Endothelial cell of umbilical vein (primary cell): ENCODE measurements around the gene SMOC2. TPM values are rescaled to one million over a fixed set of nuclear protein-coding genes. Genes with fewer than 3 reads are reported as not detected.

Source experiments
- BruUV-seq: library from RNA; stranded (reverse); fragments of 400-500 nt; replicated peaks from 2 replicates; lab custom pipeline; 2021; lab: Mats Ljungman, UMichigan
- CTCF ChIA-PET: fragments of 300-600, 350-600 bp; sonication (Branson Sonifier 250); formaldehyde crosslinking; loops from one replicate; lab custom pipeline; 2021; ENCODE audit warnings: antibody characterized with exemption, inconsistent platforms; lab: Charles Lee
- POLR2A ChIA-PET: fragments of 300-600, 350-600 bp; sonication (Branson Sonifier 250); formaldehyde crosslinking; loops from one replicate; lab custom pipeline; 2021; ENCODE audit warnings: antibody characterized with exemption, inconsistent platforms; lab: Charles Lee
- DNase-seq: peaks from one replicate; pipeline ENCODE4 v3.0.0-alpha.2; 2011; ENCODE audit warnings: low read depth, low spot score
- FAIRE-seq: peaks from 2 replicates; lab custom pipeline; 2011; peaks lifted over from hg19 to GRCh38; lab: Jason Lieb, UNC
- H2AFZ ChIP-seq: 2 replicates; pipeline ENCODE4 v1.6.0; 2012; ENCODE audit warnings: low read depth, low read length, control low read depth, inconsistent platforms
- H3K27ac ChIP-seq: 2 replicates; pipeline ENCODE4 v1.5.1; 2011; ENCODE audit warnings: low read depth, mild to moderate bottlenecking, control low read depth, low read length, moderate library complexity; ENCODE audit not compliant: insufficient read depth
- H3K27me3 ChIP-seq, 2 experiments: 2 replicates each; pipeline versions ENCODE4 v1.6.0 to v1.6.1; 2011; ENCODE audit warnings: low read length in 2 of 2, mixed read lengths in 1 of 2; ENCODE audit not compliant: control insufficient read depth in 2 of 2, insufficient read depth in 2 of 2
- H3K36me3 ChIP-seq, 2 experiments: 2 replicates in 1 of 2; 3 replicates in 1 of 2; pipeline ENCODE4 v1.5.1; 2011; ENCODE audit warnings: low read length in 2 of 2, mild to moderate bottlenecking in 1 of 2, moderate library complexity in 1 of 2; ENCODE audit not compliant: control insufficient read depth in 2 of 2, insufficient read depth in 2 of 2; ENCODE audit errors: extremely low read depth in 1 of 2
- H3K4me1 ChIP-seq: 3 replicates; pipeline ENCODE4 v1.5.1; 2011; ENCODE audit warnings: mild to moderate bottlenecking, low read length; ENCODE audit not compliant: control insufficient read depth, insufficient read depth; ENCODE audit errors: extremely low read depth
- H3K4me2 ChIP-seq: 2 replicates; pipeline ENCODE4 v1.6.1; 2011; ENCODE audit warnings: low read length, control low read depth, mixed read lengths; ENCODE audit not compliant: insufficient read depth
- H3K4me3 ChIP-seq, 3 experiments: fragments of 200-600 bp in 1 of 3; sonication (generic), shearing (Covaris generic) in 1 of 3; replicated peaks in 1 of 3; 2 replicates each; pipeline ENCODE4 v1.5.1; 2011 to 2016; ENCODE audit warnings: control low read depth in 3 of 3, low read length in 3 of 3, mild to moderate bottlenecking in 2 of 3, inconsistent platforms in 1 of 3, low read depth in 1 of 3, moderate library complexity in 1 of 3; ENCODE audit not compliant: insufficient read depth in 1 of 3
- H3K79me2 ChIP-seq: 2 replicates; pipeline ENCODE4 v1.6.0; 2012; ENCODE audit warnings: low read length, inconsistent platforms; ENCODE audit not compliant: control insufficient read depth, insufficient read depth
- H3K9ac ChIP-seq: replicated peaks from 2 replicates; pipeline ENCODE3; 2011; ENCODE audit warnings: low read length, control low read depth; ENCODE audit not compliant: insufficient read depth; ENCODE audit errors: extremely low read depth
- H3K9me1 ChIP-seq: replicated peaks from 3 replicates; pipeline ENCODE4 v1.6.0; 2011; ENCODE audit warnings: mild to moderate bottlenecking, low read length; ENCODE audit not compliant: control insufficient read depth, insufficient read depth; ENCODE audit errors: extremely low read depth
- H3K9me3 ChIP-seq: replicated peaks from 2 replicates; pipeline ENCODE4 v1.5.1; 2012; ENCODE audit warnings: low read length, inconsistent platforms; ENCODE audit not compliant: control insufficient read depth, insufficient read depth
- H4K20me1 ChIP-seq: replicated peaks from 2 replicates; pipeline ENCODE3; 2011; ENCODE audit warnings: mild to moderate bottlenecking, low read length; ENCODE audit not compliant: control insufficient read depth, insufficient read depth; ENCODE audit errors: extremely low read depth
- CTCF ChIP-seq, 2 donors: IDR thresholded peaks; 1 replicate in 1 of 2; 2 replicates in 1 of 2; pipeline ENCODE4 v1.5.1; 2011; ENCODE audit warnings: low read length in 2 of 2, mild to moderate bottlenecking in 2 of 2, moderate library complexity in 2 of 2, control low read depth in 1 of 2, inconsistent platforms in 1 of 2, low read depth in 1 of 2; ENCODE audit not compliant: insufficient read depth in 1 of 2; ENCODE audit errors: extremely low read depth in 1 of 2
- EZH2 ChIP-seq: IDR thresholded peaks from 2 replicates; pipeline ENCODE4 v1.6.1; 2012; ENCODE audit warnings: borderline replicate concordance, low read depth, mild to moderate bottlenecking, moderate library complexity, low read length, inconsistent platforms; ENCODE audit not compliant: severe bottlenecking
- FOS ChIP-seq: IDR thresholded peaks from 2 replicates; pipeline ENCODE4 v1.6.1; 2011; ENCODE audit warnings: mild to moderate bottlenecking, low read length, moderate library complexity, borderline replicate concordance; ENCODE audit not compliant: insufficient read depth
- GATA2 ChIP-seq: IDR thresholded peaks from 2 replicates; pipeline ENCODE4 v1.7.0; 2011; ENCODE audit warnings: low read depth, mild to moderate bottlenecking, moderate library complexity, mixed read lengths, low read length; ENCODE audit not compliant: insufficient read length, insufficient read depth
- JUN ChIP-seq: IDR thresholded peaks from 2 replicates; pipeline ENCODE4 v1.6.1; 2011; ENCODE audit warnings: borderline replicate concordance, low read depth; ENCODE audit not compliant: insufficient read length, insufficient read depth
- MYC ChIP-seq: IDR thresholded peaks from one replicate; pipeline ENCODE4 v1.6.1; 2011; ENCODE audit warnings: mild to moderate bottlenecking, low read depth, low read length
- POLR2A ChIP-seq: IDR thresholded peaks from 2 replicates; pipeline ENCODE4 v1.6.1; 2012; ENCODE audit warnings: low read depth, mild to moderate bottlenecking, control low read depth, low read length
- POLR2AphosphoS5 ChIP-seq: IDR thresholded peaks from 2 replicates; pipeline ENCODE4 v1.6.1; 2012; ENCODE audit warnings: low read depth, mild to moderate bottlenecking, control low read depth, low read length, moderate library complexity; ENCODE audit not compliant: insufficient read depth
- dilution Hi-C: fragments of 300-500 bp; cut with MboI; formaldehyde crosslinking; loops from one replicate; pipeline ENCODE4 v1.15.0; 2019; ENCODE audit warnings: low sequenced_read_pairs; ENCODE audit not compliant: extremely low pct_ligation_motif_present
- intact Hi-C: fragments of 100-400 bp; cut with micrococcal nuclease; formaldehyde crosslinking; loops from one replicate; pipeline ENCODE4 v1.10.0; 2022
- polyA plus RNA-seq, 4 experiments: library from polyadenylated mRNA; depleted of rRNA in 3 of 4; stranded (reverse) in 3 of 4; unstranded in 1 of 4; fragments of >200 nt; gene quantifications; 2 replicates each; pipeline versions ENCODE4 v1.2.1 to v1.2.3, GENCODE V29; 2011 to 2012; ENCODE audit warnings: missing spikeins in 1 of 4
- total RNA-seq: library from RNA; stranded (reverse); gene quantifications from 2 replicates; pipeline ENCODE4 v1.2.3, GENCODE V29; 2021
- TF ChIP-seq, protein P1 (sequence below): IDR thresholded peaks from 2 replicates; pipeline ENCODE4 v1.6.1; 2011; ENCODE audit not compliant: insufficient read depth, insufficient read length

Gene SMOC2
- total and polyA plus RNA-seq, 2 donors (not counting 3 experiments of a cell fraction or from before 2014, with no cell fraction given), result not detected

DNA sequence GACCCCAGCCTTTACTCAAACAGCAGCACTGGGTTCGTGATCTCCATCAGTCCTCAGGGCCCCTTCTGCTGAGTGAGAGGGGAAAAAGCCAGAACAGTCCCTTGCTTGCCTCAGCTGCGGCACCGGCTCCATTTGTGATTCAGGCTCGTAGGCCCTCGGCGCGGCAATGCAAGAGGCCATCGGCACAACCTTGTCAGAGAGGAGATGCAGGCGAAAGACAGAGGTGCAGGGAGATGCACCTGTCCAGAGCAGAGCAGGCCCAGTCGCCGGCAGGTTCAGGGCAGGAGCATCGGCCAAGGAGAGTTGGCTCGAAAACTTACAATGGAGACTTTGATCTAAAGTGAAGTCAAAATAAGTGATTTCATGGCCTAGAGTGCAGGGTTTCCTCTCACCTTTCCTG is 171.6 kb downstream of the SMOC2 start:
- Histone ChIP-seq H3K9me1 (no peaks in the 10 kb centered on the region), H3K9me3 (peaks cover 4% of the 10 kb centered on the region), H3K4me2 (no peak overlapping the region), H3K9ac (no peak overlapping the region), H3K27ac (no peak overlapping the region), H3K79me2 (no peaks in the 10 kb centered on the region), H3K4me3 (no peak overlapping the region), H3K27me3 (no peaks in the 10 kb centered on the region), H4K20me1 (no peaks in the 10 kb centered on the region), H3K36me3 (no peaks in the 10 kb centered on the region), H2AFZ (no peak overlapping the region), H3K4me1 (no peaks in the 10 kb centered on the region)
- POLR2A ChIA-PET, result no interaction called here
- TF ChIP-seq JUN (no peak), CTCF (IDR thresholded peaks at IDR 0.05; ENCODE audit: extremely low read depth in 1 of 2, insufficient read depth in 1 of 2, low read depth in 1 of 2, low read length in 2 of 2) (no peak), FOS (no peak)
- no peak for DNase-seq
- BruUV-seq, result no TSS peak
- intact Hi-C loops (no loop called here), dilution Hi-C loops (no loop called here)
- no peak for FAIRE-seq
- CTCF ChIA-PET, result no interaction called here

- Histone ChIP-seq H3K79me2 (no peaks in the 10 kb centered on the region), H3K27me3 (no peaks in the 10 kb centered on the region), H3K4me3 (no peak overlapping the region), H2AFZ (no peak overlapping the region), H3K9me1 (no peaks in the 10 kb centered on the region), H3K9me3 (peaks cover 2% of the 10 kb centered on the region), H3K27ac (no peak overlapping the region), H3K4me2 (no peak overlapping the region), H3K36me3 (no peaks in the 10 kb centered on the region), H3K9ac (no peak overlapping the region), H4K20me1 (no peaks in the 10 kb centered on the region), H3K4me1 (no peaks in the 10 kb centered on the region)
- TF ChIP-seq JUN (no peak), MYC (no peak), FOS (no peak), GATA2 (no peak), POLR2AphosphoS5 (no peak), EZH2 (no peak), POLR2A (no peak)
- TF ChIP-seq, protein P1, sequence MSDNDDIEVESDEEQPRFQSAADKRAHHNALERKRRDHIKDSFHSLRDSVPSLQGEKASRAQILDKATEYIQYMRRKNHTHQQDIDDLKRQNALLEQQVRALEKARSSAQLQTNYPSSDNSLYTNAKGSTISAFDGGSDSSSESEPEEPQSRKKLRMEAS, result no peak
- ChIA-PET CTCF (no interaction called here), POLR2A (no interaction called here)
- DNase-seq (no peak), FAIRE-seq (no peak)
- no TSS peak for BruUV-seq
- intact Hi-C loops (no loop called here), dilution Hi-C loops (no loop called here)
Observed at GRCh38 chr6:168615837-168616236, 174.9 kb downstream of the SMOC2 start.
